Sigmoid colon (tissue), 7 donors: Measurements from ENCODE around the gene LEFTY1. TPM values are rescaled to one million over a fixed set of nuclear protein-coding genes. Genes with fewer than 3 reads are reported as not detected.

Source experiments
- DNase-seq: peaks from one replicate; pipeline ENCODE4 v3.0.0-alpha.2; 2019
- H3K27ac ChIP-seq, 4 donors: fragments of 200-600 bp; sonication (generic); one replicate each; pipeline ENCODE4 v1.5.1; 2016 to 2019; ENCODE audit warnings: mild to moderate bottlenecking in 1 of 4
- H3K27me3 ChIP-seq, 3 donors: fragments of 200-600 bp; sonication (generic); one replicate each; pipeline ENCODE4 v1.5.1; 2019; ENCODE audit warnings: mild to moderate bottlenecking in 1 of 3
- H3K36me3 ChIP-seq, 4 donors: fragments of 200-600 bp; sonication (generic); one replicate each; pipeline ENCODE4 v1.5.1; 2016 to 2019
- H3K4me1 ChIP-seq, 4 donors: fragments of 200-600 bp; sonication (generic); one replicate each; pipeline ENCODE4 v1.5.1; 2017 to 2019
- H3K4me3 ChIP-seq, 4 donors: fragments of 200-600 bp; sonication (generic); one replicate each; pipeline ENCODE4 v1.5.1; 2017 to 2019; ENCODE audit warnings: mild to moderate bottlenecking in 2 of 4, moderate library complexity in 1 of 4
- H3K9me3 ChIP-seq, 4 donors: fragments of 200-600 bp in 3 of 4; sonication (generic) in 3 of 4; one replicate each; pipeline versions ENCODE4 v1.5.1 to v1.6.1; 2013 to 2019
- EP300 ChIP-seq, 4 donors: sonication (generic); formaldehyde crosslinking; IDR thresholded peaks; one replicate each; pipeline ENCODE4 v1.6.1; 2017; ENCODE audit warnings: antibody characterized with exemption in 4 of 4
- POLR2A ChIP-seq, 2 donors: fragments of 450-650 bp; IDR thresholded peaks; one replicate each; pipeline ENCODE4 v1.6.1; 2016; ENCODE audit warnings: antibody characterized with exemption in 2 of 2, mild to moderate bottlenecking in 2 of 2, moderate library complexity in 2 of 2
- POLR2AphosphoS5 ChIP-seq, 4 donors: sonication (generic); formaldehyde crosslinking; IDR thresholded peaks; one replicate each; pipeline ENCODE4 v1.6.1; 2017; ENCODE audit warnings: antibody characterized with exemption in 4 of 4
- WGBS, 2 donors: extraction: QIAGEN DNeasy Blood & Tissue Kit; methylation state at CpG; one replicate each; pipeline ENCODE4 v1.1.7; 2013; 5-methylcytosine and 5-hydroxymethylcytosine counted together
- intact Hi-C: fragments of 100-400 bp; cut with DNase I; formaldehyde crosslinking; loops from one replicate; pipeline ENCODE4 v1.15.1; 2023
- polyA plus RNA-seq, 3 donors: library from polyadenylated mRNA; stranded (reverse); fragments of 200-250 nt; gene quantifications; one replicate each; pipeline ENCODE4 v1.2.3, GENCODE V29; 2013
- total RNA-seq, 4 donors: library from RNA; depleted of rRNA; stranded (reverse); fragments of >200 nt; gene quantifications; one replicate each; pipeline ENCODE4 v1.1.0, GENCODE V29; 2016
- TF ChIP-seq, protein P1 (sequence below), 4 experiments: fragments of 450-650 bp in 3 of 4; fragments of 200-600 bp in 1 of 4; IDR thresholded peaks; one replicate each; pipeline ENCODE4 v1.5.1; 2016 to 2019; ENCODE audit warnings: antibody characterized with exemption in 4 of 4, mild to moderate bottlenecking in 3 of 4, moderate library complexity in 2 of 4
- donor health status: healthy with polysubstance abuse.
- donor health status: Bipolar disorder and iron deficiency.
- donor health status: healthy.

The LEFTY1 gene
- total and polyA plus RNA-seq, 7 donors = 14.4 to 120 (median 46.2) TPM; not detected in 4

DNA sequence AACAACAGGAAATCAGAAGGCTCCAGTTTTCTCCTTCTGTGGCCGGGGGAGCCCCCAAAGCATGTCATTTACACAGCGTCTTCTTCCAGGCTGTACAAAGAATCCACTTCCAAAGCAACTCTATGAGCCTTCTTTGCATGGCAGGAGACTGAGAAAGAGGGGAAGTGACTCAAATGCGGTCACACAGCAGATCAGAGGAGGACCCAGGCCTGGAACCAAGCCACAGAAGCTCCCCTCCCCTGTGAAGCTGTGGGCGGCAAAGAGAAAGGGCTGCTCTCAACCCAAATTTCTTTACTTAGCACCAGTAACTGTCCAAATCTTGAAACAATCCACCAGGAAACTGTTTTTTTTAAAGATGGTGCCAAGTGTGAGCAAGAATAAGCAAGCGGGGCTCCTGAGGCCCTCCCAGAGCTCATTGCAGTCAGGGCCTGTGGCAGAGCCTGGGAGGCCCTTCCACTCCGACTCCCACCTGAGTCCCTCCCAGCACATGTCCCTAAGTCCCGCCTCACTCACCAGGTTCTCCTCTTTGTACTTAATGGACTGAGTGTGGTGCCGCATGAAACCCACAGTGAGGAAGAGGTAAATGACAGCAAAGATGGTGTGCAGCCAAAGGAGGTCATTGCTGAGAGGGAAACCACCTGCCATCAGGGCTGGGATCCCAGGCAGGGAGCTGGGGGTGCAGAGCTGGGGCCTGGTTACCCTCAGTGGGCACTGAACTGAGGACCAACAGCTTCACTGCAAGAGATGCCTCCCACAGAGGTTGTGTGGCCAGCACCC, 22.7 kb downstream of the LEFTY1 start:
- TF ChIP-seq, protein P1, sequence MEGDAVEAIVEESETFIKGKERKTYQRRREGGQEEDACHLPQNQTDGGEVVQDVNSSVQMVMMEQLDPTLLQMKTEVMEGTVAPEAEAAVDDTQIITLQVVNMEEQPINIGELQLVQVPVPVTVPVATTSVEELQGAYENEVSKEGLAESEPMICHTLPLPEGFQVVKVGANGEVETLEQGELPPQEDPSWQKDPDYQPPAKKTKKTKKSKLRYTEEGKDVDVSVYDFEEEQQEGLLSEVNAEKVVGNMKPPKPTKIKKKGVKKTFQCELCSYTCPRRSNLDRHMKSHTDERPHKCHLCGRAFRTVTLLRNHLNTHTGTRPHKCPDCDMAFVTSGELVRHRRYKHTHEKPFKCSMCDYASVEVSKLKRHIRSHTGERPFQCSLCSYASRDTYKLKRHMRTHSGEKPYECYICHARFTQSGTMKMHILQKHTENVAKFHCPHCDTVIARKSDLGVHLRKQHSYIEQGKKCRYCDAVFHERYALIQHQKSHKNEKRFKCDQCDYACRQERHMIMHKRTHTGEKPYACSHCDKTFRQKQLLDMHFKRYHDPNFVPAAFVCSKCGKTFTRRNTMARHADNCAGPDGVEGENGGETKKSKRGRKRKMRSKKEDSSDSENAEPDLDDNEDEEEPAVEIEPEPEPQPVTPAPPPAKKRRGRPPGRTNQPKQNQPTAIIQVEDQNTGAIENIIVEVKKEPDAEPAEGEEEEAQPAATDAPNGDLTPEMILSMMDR (IDR thresholded peaks at IDR 0.05) = no peak
- TF ChIP-seq POLR2AphosphoS5 (IDR thresholded peaks at IDR 0.05) (no peak), POLR2A (IDR thresholded peaks at IDR 0.05) (no peak), EP300 (IDR thresholded peaks at IDR 0.05) (no peak)

DNA sequence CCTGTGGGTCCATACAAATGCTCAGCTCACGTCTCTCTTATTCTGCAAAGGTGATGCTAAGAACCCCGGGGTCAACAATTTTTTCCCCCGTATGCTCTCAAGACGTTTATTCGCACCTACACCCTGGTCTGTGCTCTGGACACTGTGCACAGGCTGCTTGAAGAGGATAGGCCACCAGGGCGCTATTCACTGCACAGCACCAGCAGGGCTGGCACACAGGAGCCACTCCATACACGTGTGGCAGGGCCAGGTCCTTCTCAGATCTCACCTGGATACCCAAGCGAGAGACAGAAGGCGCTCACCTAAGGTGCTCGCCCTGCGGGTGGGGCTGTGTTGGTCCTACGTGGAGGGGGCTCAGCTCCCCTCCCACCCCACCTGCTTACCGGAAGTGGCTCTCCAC, 23.4 kb downstream of the LEFTY1 start:
- no peaks in the 10 kb centered on the region for H3K9me3 ChIP-seq

More for the DNA sequence above, 22.7 kb downstream of the LEFTY1 start:
- no peak for DNase-seq
- intact Hi-C loops = no loop called here
- H3K9me3 ChIP-seq = no peaks in the 10 kb centered on the region
- peaks cover 14 to 84% (median 25%) of the 10 kb centered on the region in 4 donors for H3K36me3 ChIP-seq
- H3K27me3 ChIP-seq = no peaks in the 10 kb centered on the region
- H3K4me1 ChIP-seq = peaks cover 0 to 21% (median 19%) of the 10 kb centered on the region in 4 donors
- H3K4me3 ChIP-seq = no peak overlapping the region
- WGBS, 2 donors = 67 to 83% methylated on average over 8 of the region's 8 CpGs
- peak overlapping the region in 3 of 4 donors; percentile 9 to 13 (median 9) for H3K27ac ChIP-seq

DNA sequence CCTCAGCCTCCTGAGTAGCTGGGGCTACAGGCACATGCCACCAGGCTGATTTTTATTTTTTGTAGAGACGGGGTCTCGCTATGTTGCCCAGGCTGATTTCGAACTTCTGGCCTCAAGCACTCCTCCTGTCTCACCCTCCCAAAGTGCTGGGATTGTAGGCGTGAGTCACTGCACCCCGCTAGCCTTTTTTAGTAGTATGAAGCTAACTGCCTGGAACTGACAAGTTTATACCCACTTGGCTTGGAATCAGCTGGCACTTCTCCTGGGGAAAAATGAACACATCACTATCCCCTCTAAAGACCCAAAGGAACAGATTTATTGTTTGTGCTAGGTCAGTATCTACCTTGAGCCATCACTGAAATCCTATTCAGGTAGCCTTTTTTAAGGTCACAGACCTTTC, 25.8 kb downstream of the LEFTY1 start:
- intact Hi-C loops = no loop called here
- Histone ChIP-seq H3K36me3 (peaks cover 19 to 83% (median 30%) of the 10 kb centered on the region in 4 donors), H3K4me3 (no peak overlapping the region), H3K27me3 (no peaks in the 10 kb centered on the region), H3K27ac (peak overlapping the region; percentile 63 to 85 (median 71)), H3K4me1 (peaks cover 0 to 21% (median 19%) of the 10 kb centered on the region in 4 donors), H3K9me3 (no peaks in the 10 kb centered on the region)
- peak; percentile 81 for DNase-seq
- TF ChIP-seq EP300 (IDR thresholded peaks at IDR 0.05) = peak in 1 of 4 donors; percentile 32
- TF ChIP-seq, protein P1 (IDR thresholded peaks at IDR 0.05) = no peak
- TF ChIP-seq POLR2AphosphoS5 (IDR thresholded peaks at IDR 0.05) = peak in 2 of 4 donors; percentile 16 to 51
- 86 to 90% methylated on average over 5 of the region's 5 CpGs for WGBS, 2 donors

More for the DNA sequence above, 23.4 kb downstream of the LEFTY1 start:
- WGBS, 2 donors = 73 to 79% methylated on average over 13 of the region's 13 CpGs
- DNase-seq = no peak
- intact Hi-C loops = no loop called here
- Histone ChIP-seq H3K4me1 (peaks cover 0 to 21% (median 19%) of the 10 kb centered on the region in 4 donors), H3K4me3 (no peak overlapping the region), H3K27ac (peak overlapping the region in 2 of 4 donors; percentile 9 to 13), H3K27me3 (no peaks in the 10 kb centered on the region), H3K36me3 (peaks cover 19 to 84% (median 29%) of the 10 kb centered on the region in 4 donors)
- no peak for TF ChIP-seq POLR2A (IDR thresholded peaks at IDR 0.05)
- TF ChIP-seq, protein P1 (IDR thresholded peaks at IDR 0.05) = no peak
- TF ChIP-seq EP300 (IDR thresholded peaks at IDR 0.05) = no peak
- no peak for TF ChIP-seq POLR2AphosphoS5 (IDR thresholded peaks at IDR 0.05)

DNA sequence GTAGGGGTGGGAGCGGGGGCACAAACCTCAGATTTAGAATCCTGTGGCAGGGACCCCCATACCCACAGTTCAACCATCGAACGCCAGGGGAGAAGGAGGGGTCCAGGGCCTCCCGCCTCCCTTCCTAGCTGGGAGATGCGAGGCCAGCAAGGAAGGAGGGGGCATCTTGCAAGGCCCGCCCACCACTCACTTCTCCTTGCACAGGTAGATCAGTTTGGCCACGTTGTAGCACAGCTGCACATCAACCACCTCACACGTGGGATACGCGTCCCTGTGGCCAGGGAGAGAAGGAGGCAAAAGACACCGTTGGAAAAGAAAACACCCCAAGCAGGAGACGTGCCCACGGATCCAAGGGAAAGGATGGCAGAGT, 26.4 kb downstream of the LEFTY1 start:
- no peak for DNase-seq
- 88 to 93% methylated on average over 13 of the region's 13 CpGs for WGBS, 2 donors
- Histone ChIP-seq H3K4me3 (no peak overlapping the region), H3K27me3 (no peaks in the 10 kb centered on the region), H3K36me3 (peaks cover 19 to 83% (median 30%) of the 10 kb centered on the region in 4 donors), H3K27ac (peak overlapping the region in 3 of 4 donors; percentile 67 to 85 (median 75)), H3K9me3 (no peaks in the 10 kb centered on the region), H3K4me1 (peaks cover 0 to 21% (median 19%) of the 10 kb centered on the region in 4 donors)
- TF ChIP-seq EP300 (IDR thresholded peaks at IDR 0.05) (no peak), POLR2AphosphoS5 (IDR thresholded peaks at IDR 0.05) (no peak), POLR2A (IDR thresholded peaks at IDR 0.05) (no peak)
- TF ChIP-seq, protein P1 (IDR thresholded peaks at IDR 0.05) = no peak
- intact Hi-C loops = no loop called here
